Urothelium cell line (cell line): ENCODE data around the gene NTM.
"Not testable (repeated sequence)": the region's sequence is repeated elsewhere in the genome, so short reads cannot be mapped to it uniquely, and the experiment has no call there.

Experiments used
- DNase-seq: peaks from one replicate; pipeline ENCODE4 v3.0.0; 2011; ENCODE audit warnings: low spot score, mixed read lengths
- FAIRE-seq: peaks from 2 replicates; lab custom pipeline; 2011; peaks lifted over from hg19 to GRCh38; lab: Jason Lieb, UNC

The NTM gene

DNA sequence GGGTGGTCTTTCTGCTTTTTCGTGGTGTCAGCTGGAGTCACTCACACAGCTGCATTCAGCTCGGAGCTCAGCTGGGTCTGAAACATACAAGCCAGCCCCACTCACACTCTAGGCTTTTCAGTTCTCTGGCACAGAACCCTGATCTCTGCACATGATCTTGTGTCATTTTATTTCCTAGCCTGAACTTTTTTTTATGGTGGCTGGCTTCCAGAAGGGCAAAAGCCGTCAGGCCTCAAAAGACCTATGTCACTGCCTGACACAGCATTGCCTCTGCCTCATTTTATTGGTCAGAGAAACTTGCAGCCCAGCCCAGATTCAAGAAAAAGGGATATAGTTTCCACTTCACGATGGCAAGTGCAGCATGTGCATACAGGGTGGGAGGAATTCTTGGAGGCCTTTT lies 117.8 kb downstream of the NTM start:
- no peak for FAIRE-seq
- DNase-seq = no peak

DNA sequence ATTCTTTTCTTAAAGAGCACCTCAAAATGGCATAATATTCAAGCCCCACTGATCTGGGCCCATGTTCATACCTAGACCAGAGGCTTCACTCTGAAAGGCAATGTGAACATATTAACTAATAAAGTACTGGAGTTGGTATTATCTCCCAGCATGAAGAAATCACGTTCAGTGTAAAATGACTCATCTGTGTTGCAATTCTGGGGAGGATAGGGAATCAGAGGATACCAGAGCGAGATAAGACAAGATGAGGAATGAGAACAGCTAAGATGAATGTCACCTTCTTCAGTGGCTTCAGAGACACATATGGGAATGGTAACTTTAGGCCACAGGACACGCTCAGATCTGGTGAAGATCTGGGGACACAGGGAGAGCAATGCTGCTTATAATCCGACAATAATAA lies 121.1 kb downstream of the NTM start:
- FAIRE-seq (no peak), DNase-seq (no peak)

DNA sequence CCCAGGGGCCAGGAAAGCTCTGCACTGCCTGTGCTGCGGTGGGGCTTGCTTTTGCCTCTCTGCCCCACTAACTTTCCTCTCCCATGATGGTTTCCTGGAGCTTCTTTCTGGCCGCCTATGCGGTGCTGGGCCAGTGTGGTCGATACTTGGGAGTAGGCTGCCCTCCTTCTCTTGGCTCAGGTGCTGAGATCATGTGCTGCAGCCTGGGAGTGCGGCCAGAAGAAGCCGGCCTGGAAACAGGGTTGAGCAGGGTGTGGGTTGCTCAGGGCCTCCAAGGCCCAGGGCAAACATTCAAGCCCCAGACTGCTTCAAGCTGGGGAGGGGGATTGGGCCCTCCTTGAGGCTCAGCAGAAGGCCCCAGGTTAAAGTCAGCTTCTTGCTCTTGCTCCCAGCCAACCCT lies 125.0 kb downstream of the NTM start:
- FAIRE-seq = no peak

DNA sequence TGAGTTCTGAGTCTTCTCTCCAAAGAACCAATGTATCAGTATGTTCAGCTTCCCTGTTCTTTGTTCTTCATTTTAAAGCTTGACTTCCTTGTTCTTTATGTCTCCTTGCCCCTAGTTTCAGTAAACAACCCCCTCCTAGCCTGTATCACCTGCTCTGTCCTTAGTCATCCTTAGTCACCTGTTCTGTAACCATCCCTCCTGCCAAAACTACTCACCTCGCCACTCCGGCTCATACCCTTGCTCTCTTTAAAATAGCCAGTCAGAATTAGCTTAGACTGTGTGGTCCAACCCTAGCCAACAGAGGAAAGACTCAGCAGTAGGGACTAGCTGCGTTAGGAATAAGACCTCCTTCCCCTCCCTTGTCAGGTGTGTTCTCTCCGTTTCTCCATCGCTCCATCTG lies 127.3 kb downstream of the NTM start:
- DNase-seq, FAIRE-seq: not testable (repeated sequence)

More for the DNA sequence above, 125.0 kb downstream of the NTM start:
- DNase-seq = no peak

DNA sequence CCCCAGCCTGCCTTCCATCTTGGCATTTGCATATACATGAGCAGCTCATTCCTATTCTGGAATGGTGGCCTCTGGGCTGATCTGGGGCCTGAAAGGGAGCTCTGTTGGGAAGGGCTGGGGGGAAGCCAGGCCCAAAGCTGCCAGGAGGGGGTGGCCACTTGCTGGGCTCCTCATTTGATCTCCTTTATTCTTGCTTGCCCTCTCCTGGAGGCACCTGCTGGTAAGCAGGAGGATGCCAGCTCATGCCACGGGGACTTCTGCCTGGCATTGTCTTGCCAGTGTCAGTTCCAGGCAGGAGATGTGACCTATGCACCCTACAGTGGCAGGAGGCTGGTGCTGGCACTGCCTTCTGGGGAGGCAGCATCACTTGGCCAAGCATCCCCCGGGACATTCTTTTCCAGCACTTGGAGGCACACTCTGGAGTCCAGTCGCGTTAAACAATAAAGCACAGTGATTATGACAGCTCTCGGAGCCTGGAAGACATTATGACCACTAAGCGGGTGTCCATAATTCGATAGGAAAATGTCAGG lies 128.3 kb downstream of the NTM start:
- DNase-seq (no peak), FAIRE-seq (no peak)

DNA sequence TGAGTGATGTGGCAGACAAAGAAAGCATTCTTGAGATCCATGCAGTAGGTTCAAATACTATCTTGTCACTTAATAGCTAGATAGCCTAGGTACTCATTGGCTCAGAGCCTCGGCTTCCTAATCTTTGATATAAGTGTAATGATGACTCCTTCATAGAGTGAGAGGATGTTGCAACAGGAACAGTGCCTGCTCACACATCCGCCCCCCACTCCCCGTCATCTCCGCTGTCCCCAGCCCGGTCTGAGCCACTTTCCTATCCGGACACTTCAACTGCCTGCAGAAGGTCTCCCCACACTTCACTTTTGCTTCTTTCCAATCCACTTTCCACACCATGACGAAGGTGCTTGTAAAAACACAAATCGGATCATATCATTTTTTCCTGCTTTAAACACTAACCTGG lies 128.8 kb downstream of the NTM start:
- no peak for FAIRE-seq
- no peak for DNase-seq

DNA sequence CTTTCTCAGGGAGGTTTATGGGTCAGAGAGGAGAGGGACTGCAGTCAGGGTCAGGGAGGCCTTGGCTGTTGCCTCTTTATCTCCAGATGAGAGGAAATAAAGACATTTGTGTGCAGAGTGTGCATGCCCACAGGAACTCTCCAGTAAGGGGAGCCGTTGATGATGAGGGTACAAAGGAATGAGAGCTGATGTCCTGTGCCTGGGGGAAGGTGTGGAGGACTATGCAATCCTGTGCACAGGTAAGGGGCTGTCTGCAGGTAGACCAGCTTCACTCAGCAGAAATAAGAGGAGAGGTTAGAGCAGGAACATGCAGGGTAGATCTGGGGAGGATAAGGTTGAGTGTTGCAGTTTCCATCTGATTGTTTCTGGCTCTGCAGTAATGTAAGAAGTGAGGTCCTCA lies 132.6 kb downstream of the NTM start:
- no peak for DNase-seq
- FAIRE-seq = no peak

DNA sequence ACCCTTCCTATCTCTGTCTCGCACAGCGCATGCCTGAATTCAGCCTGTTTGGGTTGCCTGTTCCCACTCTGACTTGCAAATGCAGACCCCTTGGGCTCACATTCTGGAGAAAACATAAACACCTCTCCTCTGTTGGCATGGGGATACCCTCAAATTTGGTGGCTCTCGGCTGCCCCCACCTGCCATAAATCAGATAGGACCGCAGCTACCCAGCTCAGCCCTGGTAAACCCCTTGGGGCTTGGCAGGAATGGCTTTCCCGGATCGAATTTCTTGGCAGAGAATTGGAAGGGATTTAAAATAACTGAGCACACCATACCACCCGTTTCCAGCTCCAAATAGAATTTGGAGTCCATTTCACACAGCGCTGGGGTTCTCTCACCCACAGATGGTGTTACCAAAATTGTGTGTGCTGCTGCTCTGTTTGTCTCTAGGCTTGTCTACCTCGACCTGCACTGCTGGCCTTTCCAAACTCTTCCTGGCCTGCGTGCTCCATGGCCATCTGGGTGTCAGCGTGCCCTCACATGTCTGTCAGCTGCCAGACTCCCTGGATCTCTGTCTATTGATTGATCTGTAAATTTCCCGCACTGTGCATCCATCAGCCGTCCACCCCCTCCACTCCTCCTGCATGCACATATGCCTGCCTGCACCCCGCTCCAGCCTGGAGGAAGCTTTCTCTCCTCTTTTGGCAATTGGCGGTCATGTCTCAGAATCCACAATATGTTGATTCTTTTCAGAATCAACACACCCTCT lies 134.0 kb downstream of the NTM start:
- FAIRE-seq (no peak), DNase-seq (no peak)

DNA sequence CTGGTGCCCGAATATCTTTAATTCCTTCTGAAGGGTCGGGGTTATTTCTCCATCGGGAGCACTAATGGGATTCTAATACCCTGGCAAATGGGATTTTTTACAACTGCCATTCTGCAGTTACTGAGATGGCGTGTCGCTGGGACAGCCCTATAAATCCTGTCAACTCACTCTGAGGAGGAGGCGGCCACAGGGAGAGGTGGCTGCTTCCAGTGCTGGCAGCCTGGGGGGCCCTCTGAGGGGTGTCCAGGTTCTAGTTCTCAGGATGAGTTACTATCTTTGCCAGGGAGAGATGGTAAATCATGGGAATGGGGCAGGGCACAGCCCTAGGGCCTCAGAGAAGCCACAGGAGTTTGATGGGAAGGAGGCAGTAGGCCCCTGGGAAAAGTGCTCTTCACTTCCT lies 135.9 kb downstream of the NTM start:
- FAIRE-seq = no peak

DNA sequence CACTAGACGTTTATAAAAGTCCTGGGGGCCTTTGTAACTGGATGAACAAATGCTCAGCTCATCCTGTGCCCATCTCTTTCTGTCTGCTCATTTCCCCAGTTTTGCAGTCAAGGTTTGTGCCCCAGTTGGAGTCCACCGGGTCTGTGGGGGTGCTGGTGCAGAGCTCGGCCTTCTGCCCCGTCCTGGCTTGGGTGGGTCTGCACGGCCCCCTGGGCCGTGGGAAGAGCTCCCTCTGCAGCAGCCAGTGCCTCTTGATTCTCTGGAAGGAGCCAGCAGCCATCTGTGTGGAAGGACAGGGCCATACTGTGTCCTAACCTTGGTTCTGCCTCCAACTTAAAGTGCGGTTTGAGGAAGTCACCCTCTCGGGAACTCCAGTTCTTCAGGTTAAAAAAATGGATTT lies 140.2 kb downstream of the NTM start:
- DNase-seq (no peak), FAIRE-seq (no peak)

More for the DNA sequence above, 135.9 kb downstream of the NTM start:
- DNase-seq = no peak

DNA sequence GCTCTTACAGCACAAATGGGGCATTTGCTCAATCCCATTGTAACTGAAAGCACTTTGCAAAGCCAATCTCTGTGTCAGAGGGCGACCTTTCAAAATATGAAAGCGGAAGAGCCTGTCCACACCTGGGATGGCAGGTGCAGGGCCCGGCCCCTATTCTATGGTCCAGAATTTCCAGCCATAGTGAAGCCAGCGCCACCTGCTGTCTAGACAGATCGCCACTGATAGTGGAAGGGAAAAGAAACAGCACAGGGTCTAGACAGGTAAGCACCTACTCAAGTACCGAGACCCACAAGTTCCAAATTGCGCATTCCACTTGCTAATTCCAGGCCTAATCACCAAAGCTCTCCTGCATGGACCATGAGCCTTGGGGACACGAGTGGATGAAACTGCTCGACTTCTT lies 141.4 kb downstream of the NTM start:
- DNase-seq = no peak
- FAIRE-seq = no peak

DNA sequence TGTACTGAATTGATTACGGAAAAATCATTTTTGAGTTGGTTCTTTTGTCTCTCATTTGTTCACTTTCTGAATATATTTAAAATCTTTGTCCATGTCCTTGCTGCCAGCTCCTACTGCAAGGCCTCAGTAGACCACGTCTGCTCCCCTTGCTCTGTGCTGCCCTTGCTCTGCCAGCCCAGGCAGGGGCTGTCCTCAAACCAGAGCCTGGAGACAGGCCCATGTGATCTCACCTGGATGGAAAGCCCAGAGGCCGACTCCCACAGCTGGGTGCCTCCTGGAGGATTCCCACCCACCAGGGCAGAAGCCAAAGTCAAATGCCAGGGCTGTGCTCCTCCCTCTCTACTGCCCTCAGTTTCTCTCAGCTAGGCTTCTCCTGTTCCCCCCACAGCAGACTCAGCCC lies 141.8 kb downstream of the NTM start:
- FAIRE-seq (no peak), DNase-seq (no peak)

DNA sequence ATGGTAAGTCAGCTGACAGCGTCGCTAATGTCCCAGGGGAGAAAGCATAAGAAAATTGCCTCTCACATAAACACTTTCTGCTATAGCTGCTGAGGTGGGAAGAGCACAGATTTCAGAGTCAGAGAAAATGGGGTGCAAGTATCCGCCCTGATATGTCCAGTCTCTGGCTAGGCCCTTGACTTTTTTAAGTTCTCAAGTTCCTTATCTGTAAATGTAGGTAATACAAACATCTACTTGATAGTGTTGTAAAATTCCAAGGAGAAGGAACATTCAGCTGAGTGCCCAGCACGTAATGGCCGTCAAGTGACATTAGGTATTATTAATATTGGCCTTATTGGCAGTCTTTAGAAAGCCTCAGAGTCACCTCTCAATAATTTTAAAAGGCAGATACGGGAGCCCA lies 143.6 kb downstream of the NTM start:
- no peak for DNase-seq
- FAIRE-seq = no peak

DNA sequence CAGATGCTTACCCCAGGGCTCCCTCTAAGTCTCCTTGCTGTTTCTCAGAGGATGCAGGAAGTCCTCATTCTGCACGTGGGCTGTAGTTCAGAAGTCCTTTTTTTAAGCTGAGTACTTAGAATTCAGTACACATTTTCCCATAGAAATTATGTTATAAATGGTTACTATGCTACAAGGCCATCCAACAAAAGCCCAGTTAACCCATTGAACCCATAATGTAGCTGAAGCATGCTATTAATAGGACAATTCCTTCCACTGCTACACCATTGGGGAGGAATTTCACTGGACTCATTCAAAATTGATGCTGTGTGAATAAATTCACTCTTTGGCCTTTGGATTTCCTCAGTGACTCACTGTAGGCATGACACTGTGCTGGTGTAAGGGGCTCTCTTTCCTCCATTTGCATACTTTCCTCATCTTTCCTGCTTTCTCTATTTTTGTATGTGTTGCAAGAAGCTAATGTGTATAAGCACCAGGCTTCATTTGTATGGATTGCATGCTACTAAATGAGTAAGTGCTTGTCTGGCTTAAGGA lies 148.0 kb downstream of the NTM start:
- no peak for FAIRE-seq
- no peak for DNase-seq

DNA sequence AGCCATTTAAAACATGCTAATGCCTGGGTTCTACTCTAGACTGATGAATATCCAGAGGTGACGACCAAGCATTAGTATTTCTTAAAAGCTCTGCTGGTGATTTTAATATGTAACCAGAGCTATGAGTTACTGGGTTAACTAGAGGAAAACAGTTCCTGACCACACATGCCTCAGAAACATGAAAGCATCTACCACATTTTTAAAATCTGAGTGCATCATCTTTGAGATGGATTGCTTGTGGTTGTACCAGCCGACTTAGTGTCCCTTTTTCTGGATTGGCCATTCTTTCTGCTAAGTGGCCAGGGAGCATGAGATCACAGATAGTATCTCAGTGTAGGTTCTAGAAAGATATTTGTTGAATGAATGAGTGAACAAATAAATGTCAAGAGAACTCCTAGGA lies 152.4 kb downstream of the NTM start:
- FAIRE-seq (no peak), DNase-seq (no peak)

DNA sequence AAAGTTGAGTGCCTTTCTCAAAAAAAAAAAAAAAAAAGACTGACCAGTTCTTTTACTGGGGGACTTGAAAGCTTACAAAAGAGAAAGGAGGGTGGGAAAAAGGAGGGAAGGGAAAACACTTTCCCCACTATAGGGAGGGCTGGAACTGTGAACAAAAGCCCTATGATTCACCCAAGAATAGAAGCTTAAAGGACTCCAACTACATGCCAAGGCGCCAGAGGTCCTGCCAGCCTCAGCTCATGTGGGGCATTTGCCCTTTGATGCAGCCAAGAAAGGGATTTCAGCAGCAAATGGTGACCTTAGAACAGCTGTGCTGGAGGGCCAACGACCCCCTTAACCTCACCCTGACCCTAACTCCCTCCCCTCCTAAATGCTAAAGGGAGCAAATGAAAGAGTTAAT lies 160.0 kb downstream of the NTM start:
- FAIRE-seq = no peak
- no peak for DNase-seq

DNA sequence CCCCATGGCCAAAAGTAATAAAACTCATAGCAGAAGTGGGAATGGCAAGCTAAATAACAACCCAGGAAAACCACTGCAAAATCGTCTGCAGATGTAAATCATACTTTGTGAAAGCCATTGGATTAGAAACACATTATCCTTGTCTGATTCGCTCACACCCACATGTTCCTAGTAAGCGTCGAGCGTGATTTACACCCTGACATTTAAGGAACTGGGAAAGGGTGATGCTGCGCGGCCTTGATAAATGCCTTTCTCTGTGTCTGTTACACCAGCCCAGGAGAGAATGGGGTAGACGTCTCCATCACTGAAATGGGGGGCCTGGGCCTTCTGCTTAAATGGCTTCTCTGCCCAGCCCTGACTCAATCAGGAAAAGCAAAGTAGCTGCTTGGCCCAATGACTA lies 162.7 kb downstream of the NTM start:
- DNase-seq (no peak), FAIRE-seq (no peak)

DNA sequence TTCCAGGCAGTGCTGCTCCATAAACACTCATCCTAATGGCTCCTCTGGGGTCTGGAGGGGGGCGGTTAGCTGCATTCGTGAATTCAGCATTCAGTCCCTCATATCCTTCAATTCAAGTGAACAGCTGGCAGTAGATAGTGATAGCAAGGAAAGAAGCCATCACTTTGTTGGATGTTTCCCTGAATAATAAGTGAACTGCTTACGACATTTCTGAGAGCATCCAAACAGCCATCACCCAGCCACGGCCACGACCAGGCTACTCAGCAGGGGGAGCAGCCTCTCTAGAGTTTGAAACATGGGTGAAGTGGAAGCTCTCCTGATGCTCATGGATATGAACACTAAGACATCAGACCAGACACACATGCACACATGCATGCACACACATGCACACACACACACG lies 163.6 kb downstream of the NTM start:
- no peak for FAIRE-seq
- DNase-seq = no peak

DNA sequence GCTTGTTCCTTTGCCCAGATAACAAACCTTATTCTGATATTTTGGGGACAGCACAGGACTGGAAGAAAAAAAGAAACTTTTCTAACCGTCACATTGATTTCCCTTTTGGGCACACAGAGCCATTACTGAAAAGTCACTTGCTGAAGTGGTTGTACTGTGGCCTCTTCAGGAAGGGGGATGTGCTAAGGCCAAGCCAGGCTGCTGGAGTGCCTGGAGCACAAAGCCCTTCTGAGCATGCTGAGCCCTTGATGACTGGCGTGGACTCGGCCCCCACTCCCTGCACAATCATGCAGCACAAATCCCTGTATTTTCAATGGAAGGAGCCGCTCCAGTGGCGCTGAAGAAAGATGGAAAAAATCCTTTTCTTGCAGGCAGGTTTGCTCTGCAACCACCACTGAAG lies 164.2 kb downstream of the NTM start:
- DNase-seq (no peak), FAIRE-seq (no peak)

DNA sequence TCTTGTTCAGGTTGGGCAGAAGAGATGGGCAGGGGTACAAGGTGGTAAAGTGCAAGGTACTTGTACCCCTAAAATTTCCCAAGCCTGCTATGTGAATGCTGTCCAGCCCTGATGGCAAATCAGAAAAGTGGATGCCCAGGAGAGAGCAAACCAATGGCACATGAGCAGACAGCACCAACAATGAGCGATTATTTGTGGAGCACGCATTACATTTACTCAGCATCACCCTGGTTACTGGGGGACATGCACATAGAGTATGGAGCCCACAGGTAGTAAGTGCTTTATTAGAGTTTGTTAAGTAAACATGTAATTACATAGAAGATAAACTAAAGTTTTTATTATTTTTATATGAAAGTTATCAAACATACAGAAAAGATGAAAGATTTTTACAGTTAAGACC lies 165.7 kb downstream of the NTM start:
- no peak for FAIRE-seq

DNA sequence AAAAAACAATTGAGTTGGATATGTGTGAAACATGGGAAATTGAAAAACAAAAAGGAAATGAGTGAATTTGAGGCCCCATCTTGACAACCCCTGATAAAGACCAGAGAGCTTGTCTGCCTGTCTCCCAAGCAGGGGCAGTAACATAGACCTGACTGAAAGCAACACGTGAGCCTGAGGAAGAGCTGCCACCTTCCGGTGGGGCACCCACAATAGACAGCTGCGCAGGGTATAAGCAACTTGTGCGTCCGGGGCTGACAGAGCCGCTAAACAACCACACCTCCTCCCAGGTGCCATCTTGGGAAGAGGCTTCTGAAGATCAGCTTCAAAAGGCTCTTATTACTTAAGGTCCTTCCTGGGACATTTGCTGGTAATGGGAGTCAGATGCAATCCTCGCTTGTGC lies 166.8 kb downstream of the NTM start:
- DNase-seq (no peak), FAIRE-seq (no peak)

More for the DNA sequence above, 165.7 kb downstream of the NTM start:
- DNase-seq = no peak

DNA sequence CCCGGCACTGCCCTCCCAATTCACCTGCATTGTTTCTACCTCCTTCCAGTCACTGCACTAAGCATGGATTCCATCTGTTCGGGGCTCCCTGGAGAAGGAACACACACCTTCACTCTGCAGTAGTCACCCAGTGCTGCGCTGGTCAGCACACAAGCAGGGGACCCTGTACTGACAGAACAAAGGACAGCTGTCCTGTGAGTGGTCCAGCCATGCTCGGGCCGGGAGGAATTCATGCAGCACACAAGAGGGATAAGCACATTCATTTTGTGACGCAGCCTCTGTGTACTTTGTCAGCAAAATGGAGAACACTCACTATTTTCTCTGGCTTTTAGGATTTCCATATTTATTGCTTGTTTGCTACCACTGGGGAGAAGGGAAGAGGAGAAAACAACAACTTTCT lies 167.3 kb downstream of the NTM start:
- no peak for FAIRE-seq

DNA sequence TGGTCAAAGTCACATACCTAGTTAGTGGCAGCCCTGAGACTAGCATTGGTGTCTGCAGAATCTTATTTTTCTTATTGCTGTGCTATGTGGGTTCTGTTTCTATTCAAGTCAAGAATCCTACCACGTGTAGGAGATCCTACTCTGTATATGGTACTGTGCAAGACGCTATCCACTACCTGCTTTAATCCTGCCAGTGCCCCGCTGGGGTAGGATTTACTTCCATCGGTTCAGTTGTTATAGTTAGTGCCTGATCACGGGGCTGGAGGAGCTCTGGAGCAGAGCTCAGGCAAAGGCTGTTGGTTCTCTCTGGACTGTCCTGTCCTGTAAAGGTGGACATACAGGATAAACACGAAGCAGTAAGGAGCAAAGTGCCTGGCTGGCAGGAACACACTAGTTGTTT lies 167.9 kb downstream of the NTM start:
- no peak for FAIRE-seq
- DNase-seq = no peak

More for the DNA sequence above, 167.3 kb downstream of the NTM start:
- DNase-seq = no peak
